Upper lobe of right lung (tissue), 1 donor: Measurements from ENCODE around the gene SIAE. TPM values are rescaled to one million over a fixed set of nuclear protein-coding genes. Genes with fewer than 3 reads are reported as not detected.

Experiments used
- ATAC-seq: fragments of 200-7000 bp; cut with Tn5 transposase; one replicate; pipeline ENCODE4 v1.9.1; 2020; ENCODE audit warnings: mild to moderate bottlenecking, moderate library complexity
- DNase-seq: peaks from one replicate; pipeline ENCODE4 v3.0.0-alpha.2; 2020
- H3K27ac ChIP-seq: fragments of 200-600 bp; one replicate; pipeline ENCODE4 v1.8.0; 2022
- H3K27me3 ChIP-seq: fragments of 200-600 bp; one replicate; pipeline ENCODE4 v1.8.0; 2022; ENCODE audit warnings: mild to moderate bottlenecking
- H3K36me3 ChIP-seq: fragments of 200-600 bp; one replicate; pipeline ENCODE4 v1.8.0; 2022
- H3K4me1 ChIP-seq: fragments of 200-600 bp; one replicate; pipeline ENCODE4 v1.8.0; 2022
- H3K4me3 ChIP-seq: fragments of 200-600 bp; one replicate; pipeline ENCODE4 v1.8.0; 2022; ENCODE audit warnings: mild to moderate bottlenecking
- H3K9me3 ChIP-seq: fragments of 200-600 bp; one replicate; pipeline ENCODE4 v1.8.0; 2022
- intact Hi-C: fragments of 100-400 bp; cut with DNase I; formaldehyde crosslinking; loops from one replicate; pipeline ENCODE4 v1.11.0; 2022
- total RNA-seq: library from RNA; stranded (reverse); fragmentation: NEBNext Ultra II Directional; extraction: Animal tissue kit (Norgen Biotek cat#: 25700); gene quantifications from one replicate; pipeline ENCODE4 v1.2.1, GENCODE V29; 2021
- TF ChIP-seq, protein P1 (sequence below): fragments of 200-600 bp; IDR thresholded peaks from one replicate; pipeline ENCODE4 v1.8.0; 2022; ENCODE audit warnings: antibody characterized with exemption
- donor health status: DM: no; HTN: yes; CAD: no; lungs with severe emphysema.

SIAE gene
- total RNA-seq, 1 donor from 2014 or later = 41.6 TPM

- TF ChIP-seq, protein P1, sequence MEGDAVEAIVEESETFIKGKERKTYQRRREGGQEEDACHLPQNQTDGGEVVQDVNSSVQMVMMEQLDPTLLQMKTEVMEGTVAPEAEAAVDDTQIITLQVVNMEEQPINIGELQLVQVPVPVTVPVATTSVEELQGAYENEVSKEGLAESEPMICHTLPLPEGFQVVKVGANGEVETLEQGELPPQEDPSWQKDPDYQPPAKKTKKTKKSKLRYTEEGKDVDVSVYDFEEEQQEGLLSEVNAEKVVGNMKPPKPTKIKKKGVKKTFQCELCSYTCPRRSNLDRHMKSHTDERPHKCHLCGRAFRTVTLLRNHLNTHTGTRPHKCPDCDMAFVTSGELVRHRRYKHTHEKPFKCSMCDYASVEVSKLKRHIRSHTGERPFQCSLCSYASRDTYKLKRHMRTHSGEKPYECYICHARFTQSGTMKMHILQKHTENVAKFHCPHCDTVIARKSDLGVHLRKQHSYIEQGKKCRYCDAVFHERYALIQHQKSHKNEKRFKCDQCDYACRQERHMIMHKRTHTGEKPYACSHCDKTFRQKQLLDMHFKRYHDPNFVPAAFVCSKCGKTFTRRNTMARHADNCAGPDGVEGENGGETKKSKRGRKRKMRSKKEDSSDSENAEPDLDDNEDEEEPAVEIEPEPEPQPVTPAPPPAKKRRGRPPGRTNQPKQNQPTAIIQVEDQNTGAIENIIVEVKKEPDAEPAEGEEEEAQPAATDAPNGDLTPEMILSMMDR = no peak
- Histone ChIP-seq H3K36me3 (peaks cover 21% of the 10 kb centered on the region), H3K4me1 (peaks cover 4% of the 10 kb centered on the region), H3K27ac (no peak overlapping the region), H3K27me3 (no peaks in the 10 kb centered on the region), H3K9me3 (no peaks in the 10 kb centered on the region), H3K4me3 (no peak overlapping the region)
- ATAC-seq (no peak), DNase-seq (no peak)
- intact Hi-C loops = no loop called here
These were observed 30.4 kb downstream of the SIAE start for GRCh38 chr11:124643042-124643604.

GRCh38 chr11:124642628-124643027 lies 30.9 kb downstream of the SIAE start:
- intact Hi-C loops = no loop called here
- TF ChIP-seq, protein P1 = no peak
- H3K4me1 ChIP-seq = peaks cover 4% of the 10 kb centered on the region
- DNase-seq = no peak
- peaks cover 26% of the 10 kb centered on the region for H3K36me3 ChIP-seq
- H3K27me3 ChIP-seq = no peaks in the 10 kb centered on the region
- no peaks in the 10 kb centered on the region for H3K9me3 ChIP-seq
- no peak overlapping the region for H3K4me3 ChIP-seq
- ATAC-seq = no peak
- H3K27ac ChIP-seq = no peak overlapping the region

DNA sequence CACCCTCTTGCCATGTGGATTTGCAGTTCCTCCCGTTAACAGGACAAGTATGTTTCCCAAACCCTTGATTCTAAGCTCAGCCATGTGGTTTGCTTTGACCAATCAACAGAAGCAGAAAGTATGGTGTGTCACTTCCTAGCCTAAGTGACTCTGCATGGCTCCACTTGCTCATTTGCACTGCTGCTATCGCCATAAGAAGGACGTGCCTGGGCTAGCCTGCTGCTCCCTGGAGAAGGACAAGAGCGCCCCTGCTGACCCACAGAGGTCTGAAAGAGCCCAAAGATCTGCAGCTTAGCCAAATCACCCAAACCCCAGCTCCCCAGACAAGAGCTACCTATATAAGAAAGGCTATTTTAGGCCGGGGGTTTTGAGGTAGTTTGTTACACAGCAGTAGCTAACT lies 32.9 kb downstream of the SIAE start:
- intact Hi-C loops = no loop called here
- Histone ChIP-seq H3K27ac (no peak overlapping the region), H3K4me3 (no peak overlapping the region), H3K9me3 (no peaks in the 10 kb centered on the region), H3K36me3 (peaks cover 39% of the 10 kb centered on the region), H3K27me3 (no peaks in the 10 kb centered on the region), H3K4me1 (peaks cover 4% of the 10 kb centered on the region)
- TF ChIP-seq, protein P1 = no peak
- DNase-seq (no peak), ATAC-seq (no peak)

DNA sequence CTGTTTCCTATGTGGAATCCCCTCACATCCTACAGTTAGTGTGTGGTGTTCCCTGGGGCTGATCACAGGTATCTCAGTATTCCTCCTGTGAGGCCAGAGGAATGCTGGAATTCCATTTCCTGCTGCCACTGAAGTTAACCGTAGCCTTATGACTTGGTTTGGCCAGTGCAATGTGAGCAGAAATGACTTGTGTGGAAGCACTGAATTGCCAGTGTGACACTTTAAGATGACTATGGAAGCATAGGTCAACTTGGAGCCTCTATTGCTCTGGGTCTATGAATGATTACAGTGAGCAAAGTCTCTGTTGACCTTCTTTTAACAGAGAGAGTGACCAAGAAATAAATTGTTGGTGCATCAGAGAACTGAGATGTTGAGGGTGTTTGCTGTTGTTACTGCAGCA lies 34.4 kb downstream of the SIAE start:
- H3K27me3 ChIP-seq = no peaks in the 10 kb centered on the region
- no peak overlapping the region for H3K4me3 ChIP-seq
- ATAC-seq (no peak), DNase-seq (no peak)
- no peaks in the 10 kb centered on the region for H3K4me1 ChIP-seq
- peaks cover 53% of the 10 kb centered on the region for H3K36me3 ChIP-seq
- H3K9me3 ChIP-seq = no peaks in the 10 kb centered on the region
- TF ChIP-seq, protein P1 = no peak
- H3K27ac ChIP-seq = no peak overlapping the region
- intact Hi-C loops = no loop called here

- Histone ChIP-seq H3K9me3 (no peaks in the 10 kb centered on the region), H3K4me3 (no peak overlapping the region), H3K27ac (no peak overlapping the region), H3K27me3 (no peaks in the 10 kb centered on the region), H3K4me1 (no peaks in the 10 kb centered on the region), H3K36me3 (peaks cover 60% of the 10 kb centered on the region)
- no peak for DNase-seq
- TF ChIP-seq, protein P1 = no peak
- intact Hi-C loops = no loop called here
- no peak for ATAC-seq
These were observed 35.0 kb downstream of the SIAE start for GRCh38 chr11:124638500-124638899.

- H3K27me3 ChIP-seq = no peaks in the 10 kb centered on the region
- intact Hi-C loops = no loop called here
- H3K9me3 ChIP-seq = no peaks in the 10 kb centered on the region
- H3K4me1 ChIP-seq = no peaks in the 10 kb centered on the region
- H3K27ac ChIP-seq = no peak overlapping the region
- H3K36me3 ChIP-seq = peaks cover 86% of the 10 kb centered on the region
- TF ChIP-seq, protein P1 = no peak
- no peak for DNase-seq
- ATAC-seq = no peak
- H3K4me3 ChIP-seq = no peak overlapping the region
These were observed 37.6 kb downstream of the SIAE start for GRCh38 chr11:124635932-124636331.
